AG08396 (cell line): ENCODE measurements around the gene APOL4.
"Not testable (repeated sequence)": the region's sequence is repeated elsewhere in the genome, so short reads cannot be mapped to it uniquely, and the experiment has no call there.

Source experiments
- DNase-seq: peaks from one replicate; pipeline ENCODE4 v3.0.0; 2012; ENCODE audit warnings: low spot score, mixed read lengths

Gene APOL4

DNA sequence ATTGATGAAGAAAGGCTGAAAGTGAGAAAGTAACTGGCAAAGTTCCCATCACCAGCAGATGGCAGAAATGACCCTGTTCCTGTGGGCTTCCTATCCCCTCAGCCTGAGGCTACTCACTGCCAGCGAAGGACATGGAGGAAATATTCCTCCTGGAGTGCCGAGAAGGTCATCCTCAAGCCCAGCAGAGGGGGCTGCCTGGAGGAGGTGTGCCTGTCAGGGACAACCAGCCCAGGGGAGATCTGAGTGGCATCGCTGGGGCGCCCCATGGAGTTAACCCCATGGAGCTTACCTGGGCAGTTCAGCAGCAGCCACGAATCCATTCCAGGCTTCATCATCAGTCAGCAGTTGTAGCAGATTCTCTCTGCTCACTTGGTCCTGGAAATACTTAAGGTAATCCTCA is 29.4 kb upstream of the APOL4 start:
- not testable (repeated sequence) for DNase-seq

DNA sequence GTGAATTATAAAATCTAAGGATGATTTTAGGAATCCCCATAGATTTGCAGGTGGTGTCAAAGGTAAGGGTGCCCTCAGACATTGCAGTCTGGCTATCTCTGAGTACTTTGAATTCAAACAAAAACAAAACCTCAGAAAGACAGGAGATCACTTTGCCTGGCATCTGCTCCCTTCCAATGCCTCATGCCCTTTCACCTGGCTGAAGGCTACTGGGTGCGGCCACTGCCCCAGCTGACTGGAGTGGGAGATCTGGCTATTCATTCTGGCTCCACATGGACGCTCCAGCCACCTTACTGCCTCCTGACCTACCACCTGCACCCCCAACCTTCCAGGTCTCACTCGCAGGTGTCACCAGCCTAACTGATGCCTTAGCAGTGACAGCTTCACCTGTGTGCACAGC is 28.0 kb upstream of the APOL4 start:
- not testable (repeated sequence) for DNase-seq

DNA sequence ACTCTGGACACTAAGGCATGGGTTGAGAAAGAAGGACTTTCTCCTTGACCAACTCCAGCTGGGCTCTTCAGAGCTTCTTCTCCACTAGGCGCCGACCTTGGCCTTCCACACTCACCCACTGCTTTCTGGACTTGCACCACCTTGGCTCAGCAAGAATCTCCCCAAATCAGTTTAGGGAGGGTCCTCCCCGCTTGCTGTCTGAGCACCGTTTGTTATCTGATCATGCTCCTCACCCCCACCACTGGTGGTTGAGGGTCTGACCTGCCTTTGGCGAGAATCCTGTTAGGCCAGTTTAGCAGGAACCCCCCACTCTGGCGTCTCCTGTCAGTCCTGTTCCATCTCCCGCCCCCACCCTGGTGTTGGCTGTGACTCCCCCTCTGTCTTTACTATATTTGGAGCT is 27.3 kb upstream of the APOL4 start:
- no peak for DNase-seq

DNA sequence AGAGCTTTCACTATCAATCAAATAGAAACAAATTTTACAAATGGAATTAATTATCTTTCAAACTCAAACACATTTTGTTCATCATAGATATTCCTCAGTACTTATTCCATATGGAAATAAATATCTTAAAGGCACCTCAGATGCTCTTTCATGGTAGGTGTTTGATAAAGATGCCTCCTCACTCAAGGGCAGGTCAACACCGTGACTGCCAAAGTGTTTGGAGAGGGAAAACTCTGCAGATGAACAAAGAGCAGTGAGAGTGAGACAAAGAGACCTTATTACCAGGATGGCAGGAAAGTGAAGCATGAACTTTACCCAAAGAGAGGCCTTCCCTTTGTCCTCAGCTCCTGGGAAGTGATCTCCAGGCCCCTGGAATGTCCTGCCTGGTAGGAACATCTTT is 26.8 kb upstream of the APOL4 start:
- not testable (repeated sequence) for DNase-seq

DNA sequence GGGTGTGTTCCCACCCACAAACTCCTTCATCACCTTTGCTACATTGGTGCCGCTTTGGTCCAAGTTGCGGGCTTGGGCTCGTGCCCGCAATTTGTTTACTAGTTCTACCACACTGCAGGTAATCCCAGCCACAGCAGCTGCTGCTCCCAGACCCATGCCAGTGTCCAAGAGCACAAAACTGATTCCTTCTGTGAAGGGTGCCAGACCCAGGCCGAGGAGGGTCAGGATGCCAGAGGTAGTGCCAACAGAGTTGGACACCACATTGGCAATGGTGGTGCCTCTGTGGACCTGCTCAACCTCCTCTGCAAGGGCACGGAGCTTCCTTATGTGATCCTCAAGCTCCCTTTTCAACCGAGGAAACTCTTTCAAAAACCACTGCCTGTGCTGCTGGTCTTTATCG is 26.2 kb upstream of the APOL4 start:
- DNase-seq, result no peak

DNA sequence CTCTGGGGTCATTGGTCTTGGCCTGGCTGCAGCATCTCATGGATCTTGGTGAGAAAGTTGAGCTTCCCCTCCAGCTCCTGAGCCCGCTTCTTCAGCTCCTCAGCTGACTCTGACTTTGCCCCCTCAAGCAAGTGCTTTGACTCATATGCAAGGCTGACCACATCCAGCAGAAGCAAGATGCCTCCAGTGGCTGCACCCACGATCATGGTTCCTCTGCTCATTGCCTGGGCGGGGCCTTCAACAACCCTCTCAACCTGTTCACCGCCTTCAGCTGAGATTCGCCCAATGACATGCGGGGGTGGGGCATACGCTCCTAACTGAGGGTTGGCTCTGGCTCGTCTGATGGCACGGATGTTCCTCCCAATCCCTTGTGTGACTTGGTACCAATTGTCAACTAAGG is 25.8 kb upstream of the APOL4 start:
- no peak for DNase-seq

DNA sequence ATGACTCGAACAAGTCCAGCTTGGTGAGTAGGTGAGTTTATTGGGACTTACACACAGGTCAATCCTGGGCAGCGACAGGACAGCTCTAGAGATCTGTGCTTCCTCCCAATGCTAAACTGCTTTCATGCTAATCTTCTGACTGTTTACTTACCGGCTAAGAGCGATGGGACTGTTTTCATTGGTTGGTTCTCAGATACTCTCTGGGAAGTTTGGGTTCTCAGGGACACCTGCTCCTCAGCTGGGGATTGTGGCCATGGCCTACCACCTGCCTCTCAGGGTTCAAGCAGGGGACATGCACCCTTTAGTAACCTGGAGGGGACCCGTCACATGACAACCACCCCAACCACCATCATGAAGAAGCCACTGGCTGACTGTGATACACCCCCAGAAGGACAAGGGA is 24.6 kb upstream of the APOL4 start:
- DNase-seq, result no peak

DNA sequence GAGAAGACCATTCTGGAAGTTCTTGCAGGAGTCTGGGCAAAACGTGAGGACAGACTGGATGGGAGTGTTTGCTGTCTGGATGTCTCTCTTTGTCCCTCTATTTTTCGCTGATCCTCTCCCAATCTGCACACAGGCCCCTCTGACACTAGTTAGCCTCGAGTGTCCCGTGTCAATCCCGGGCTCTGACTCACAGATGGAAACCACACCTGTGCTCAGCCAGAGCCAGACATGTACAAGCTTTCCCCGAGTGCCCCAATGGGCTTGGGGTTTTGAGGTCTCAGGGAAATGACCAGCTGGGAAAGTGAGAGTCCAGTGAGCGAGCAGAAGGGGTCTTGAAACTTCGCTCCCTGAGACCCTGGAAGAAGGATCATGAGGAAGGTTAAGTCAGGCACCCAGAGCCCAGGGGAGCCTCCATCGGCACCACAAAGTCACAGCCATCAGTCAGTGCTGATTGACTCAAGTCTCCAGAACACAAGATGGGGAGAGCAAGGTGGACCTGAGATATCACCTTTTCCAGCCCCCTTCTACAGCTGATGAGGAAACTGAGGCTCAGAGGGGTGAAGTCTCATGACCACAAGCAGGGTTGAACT is 23.8 kb upstream of the APOL4 start:
- DNase-seq, result no peak

DNA sequence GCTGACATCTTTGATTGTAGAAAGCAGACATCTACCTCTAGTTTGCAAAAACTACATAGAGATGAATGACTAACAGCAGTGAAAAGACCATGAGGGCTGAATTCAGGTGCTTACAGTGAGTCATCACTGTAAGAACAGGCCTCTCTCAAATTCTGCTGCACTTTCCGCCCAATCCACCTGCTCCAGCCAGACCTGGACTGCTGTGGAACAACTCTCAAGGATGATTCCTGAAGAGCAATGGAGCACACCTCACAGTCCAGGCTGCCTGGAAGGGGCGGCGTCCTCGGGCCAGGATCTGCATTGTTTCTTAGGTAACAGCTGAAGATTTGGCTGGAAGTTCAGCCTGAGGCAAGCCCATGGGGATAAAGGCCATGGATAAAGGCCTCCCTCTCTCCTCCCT is 22.6 kb upstream of the APOL4 start:
- DNase-seq, result no peak

DNA sequence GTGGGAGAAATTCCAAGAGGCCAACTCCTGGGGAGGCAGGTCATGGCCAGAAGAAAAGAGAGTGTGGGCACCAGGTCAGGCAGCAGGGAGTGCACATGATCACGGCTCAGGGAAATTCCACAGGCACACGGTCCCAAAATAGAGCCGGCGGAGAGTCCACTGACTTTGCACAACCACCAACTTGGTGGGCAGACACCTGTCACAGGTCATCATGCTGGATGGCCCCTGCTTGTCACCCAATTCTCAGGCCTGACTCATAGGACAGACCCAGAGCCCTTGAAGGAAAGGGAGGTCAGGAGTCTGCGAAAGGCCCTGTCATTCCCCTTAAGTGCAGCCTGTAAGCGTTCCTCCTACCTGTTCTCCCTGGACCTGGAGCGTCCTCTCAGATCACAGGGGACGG is 21.9 kb upstream of the APOL4 start:
- no peak for DNase-seq

DNA sequence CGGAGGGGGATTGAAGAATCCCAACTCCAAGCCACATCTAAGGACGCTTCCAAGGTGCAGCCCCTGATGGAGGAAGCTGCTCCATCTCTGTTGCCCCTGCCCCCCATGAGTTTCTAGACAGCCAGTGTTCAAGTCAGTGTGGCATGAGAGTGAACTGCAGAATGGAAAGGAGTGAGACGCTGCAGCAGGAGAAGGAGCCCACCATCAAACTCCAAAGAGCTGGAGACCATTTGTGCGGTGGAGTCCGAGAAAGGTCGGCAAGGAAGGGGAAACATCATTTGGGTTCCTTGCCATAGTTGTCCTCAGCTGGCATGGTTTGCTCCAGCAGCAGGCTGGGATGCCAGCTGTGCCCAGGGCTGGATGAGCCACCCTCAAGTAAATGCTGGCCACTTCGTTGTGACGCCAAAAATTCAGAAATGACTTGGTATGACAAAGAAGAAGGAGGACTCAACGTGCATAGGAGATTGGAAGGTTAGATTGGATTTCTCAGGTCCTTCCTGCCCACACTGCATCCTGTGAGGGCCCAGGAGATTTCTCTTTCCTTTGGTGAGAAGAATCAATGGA is 21.4 kb upstream of the APOL4 start:
- no peak for DNase-seq

DNA sequence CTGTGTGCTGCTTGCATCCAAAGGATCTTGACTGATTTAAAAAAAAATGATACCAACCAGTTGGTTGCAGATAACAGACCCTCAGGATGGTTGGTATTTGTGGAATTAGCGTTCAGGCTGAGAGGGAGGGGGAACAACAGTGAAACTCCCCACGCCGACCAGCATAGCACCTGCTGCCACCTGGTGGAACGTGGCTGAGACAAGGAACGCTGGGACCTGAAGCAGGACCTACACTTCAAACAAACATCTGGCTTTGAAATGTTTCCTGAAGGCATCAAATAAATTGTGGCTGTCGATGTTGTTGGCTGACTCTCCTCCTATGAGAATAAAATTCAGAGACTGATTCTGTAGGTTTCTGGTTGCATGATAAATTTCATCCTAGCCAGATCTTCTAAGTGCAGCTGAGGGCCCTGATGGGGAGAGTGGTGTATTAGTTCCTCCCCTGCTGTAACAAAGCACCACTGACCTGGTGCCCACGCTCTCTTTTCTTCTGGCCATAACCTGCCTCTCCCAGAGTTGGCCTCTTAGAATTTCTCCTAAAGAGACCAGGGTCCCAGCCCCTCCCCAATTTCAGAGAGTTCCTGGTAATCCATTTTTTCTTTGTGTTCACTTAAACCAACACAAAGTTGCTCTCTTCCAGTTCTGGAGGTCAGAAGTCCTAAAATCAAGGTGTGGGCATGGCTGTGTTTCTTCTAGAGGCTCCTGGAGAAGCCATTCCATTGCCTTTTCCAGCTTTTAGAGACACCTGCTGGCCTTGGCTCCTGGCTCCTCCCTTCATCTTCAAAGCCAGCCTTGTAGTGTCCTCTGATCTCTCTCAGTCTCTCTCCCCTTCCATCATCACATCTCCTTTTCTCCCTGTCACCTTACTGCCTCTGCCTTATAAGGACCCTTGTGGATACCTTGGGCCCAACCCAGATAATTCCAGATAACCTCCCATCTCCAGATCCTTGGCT is 20.5 kb upstream of the APOL4 start:
- DNase-seq, result no peak

DNA sequence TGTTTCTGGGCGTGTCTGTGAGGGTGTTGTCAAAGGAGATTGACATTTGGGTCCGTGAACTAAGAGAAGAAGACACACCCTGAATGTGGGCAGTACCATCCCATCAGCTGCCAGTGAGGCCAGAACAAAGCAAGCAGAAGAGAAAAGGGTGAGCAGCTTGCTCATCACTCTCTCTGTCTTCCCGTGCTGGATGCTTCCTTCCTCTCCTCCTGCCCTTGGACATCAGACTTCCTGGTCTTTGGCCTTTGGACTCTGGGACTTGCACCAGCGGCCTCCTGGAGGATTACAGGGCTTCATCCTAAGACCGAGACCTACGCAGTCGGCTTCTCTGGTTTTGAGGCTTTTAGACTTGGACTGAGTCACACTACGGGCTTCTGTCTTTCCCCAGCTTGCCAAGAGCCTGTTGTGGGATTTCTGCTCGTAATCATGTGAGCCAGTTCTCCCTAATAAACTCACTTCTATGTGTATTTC is 18.9 kb upstream of the APOL4 start:
- DNase-seq, result no peak

DNA sequence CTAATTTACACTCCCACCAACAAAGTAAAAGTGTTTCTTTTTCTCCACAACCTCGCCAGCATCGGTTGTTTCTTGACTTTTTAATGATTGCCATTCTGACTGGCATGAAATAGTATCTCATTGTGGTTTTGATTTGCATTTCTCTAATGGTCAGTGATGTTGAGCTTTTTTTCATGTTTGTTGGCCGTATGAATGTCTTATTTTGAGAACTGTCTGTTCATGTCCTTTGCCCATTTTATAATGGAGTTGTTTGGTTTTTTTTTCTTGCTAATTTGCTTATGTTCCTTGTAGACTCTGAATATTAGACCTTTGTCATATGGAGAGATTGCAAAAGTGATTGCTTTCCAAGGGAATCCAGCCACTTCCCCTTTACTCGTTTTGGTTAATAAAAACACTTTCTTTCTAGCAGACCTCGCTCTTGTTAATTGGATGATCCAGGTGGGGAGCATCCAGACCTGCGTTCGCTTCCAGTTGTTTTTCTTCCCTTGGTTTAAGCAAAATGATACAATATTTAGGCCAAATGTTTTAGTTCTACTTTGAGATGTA is 17.1 kb upstream of the APOL4 start:
- DNase-seq, result no peak

DNA sequence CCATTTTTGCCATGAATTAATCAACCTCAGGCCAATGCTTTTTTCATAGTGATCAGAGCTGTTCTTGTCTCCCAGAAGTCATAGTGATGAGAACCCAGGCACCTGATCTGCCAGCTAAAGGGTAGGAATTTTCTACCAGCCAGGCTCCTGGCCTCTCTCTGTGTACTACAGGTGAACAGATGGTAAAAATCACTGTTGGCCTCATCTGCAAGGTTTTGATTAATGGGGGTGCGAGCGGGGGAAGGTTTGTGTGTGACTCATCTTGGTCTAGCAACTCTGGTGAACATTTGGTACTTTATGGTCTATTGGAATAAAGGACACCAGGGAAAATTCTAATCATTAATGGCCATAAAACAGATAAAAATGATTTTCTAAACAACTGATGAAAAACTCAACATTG is 14.4 kb upstream of the APOL4 start:
- no peak for DNase-seq

DNA sequence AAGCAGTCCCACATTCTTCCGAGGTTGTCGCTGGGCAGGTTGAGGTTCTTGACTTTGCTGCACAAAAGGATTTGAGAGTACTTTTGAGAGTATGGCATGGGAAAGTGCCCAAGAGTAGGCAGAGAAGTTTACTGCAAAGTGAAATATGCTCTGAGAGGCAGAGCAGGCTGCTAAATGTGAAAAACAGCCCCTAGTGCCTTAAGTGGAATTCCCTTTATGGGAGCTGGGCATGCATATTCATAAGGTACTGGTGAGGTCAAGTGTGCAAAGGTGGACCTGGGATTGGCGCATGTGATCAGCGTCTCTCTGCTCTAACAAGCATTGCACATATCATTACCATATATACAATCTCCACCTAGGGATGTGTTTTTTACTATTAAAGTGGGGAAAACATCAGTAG is 12.0 kb upstream of the APOL4 start:
- no peak for DNase-seq

DNA sequence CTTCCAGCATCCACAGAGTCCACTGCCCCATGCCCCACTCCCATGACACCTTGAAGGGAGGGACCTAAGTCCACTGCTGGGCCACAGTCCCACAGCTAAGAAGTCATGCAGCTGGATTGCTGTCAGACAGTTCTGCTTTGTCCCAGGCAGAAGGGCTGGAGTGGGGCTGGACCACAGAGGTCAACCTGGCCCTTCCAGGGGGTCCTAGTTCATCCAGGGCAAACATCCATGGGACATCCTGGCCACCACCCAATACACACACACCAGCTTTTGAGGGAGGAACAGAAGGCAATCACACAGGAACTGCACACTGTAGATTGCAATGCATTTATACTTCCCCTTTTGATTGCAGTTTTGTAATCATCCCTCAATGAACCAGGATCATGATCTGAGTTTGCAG is 11.3 kb upstream of the APOL4 start:
- no peak for DNase-seq

DNA sequence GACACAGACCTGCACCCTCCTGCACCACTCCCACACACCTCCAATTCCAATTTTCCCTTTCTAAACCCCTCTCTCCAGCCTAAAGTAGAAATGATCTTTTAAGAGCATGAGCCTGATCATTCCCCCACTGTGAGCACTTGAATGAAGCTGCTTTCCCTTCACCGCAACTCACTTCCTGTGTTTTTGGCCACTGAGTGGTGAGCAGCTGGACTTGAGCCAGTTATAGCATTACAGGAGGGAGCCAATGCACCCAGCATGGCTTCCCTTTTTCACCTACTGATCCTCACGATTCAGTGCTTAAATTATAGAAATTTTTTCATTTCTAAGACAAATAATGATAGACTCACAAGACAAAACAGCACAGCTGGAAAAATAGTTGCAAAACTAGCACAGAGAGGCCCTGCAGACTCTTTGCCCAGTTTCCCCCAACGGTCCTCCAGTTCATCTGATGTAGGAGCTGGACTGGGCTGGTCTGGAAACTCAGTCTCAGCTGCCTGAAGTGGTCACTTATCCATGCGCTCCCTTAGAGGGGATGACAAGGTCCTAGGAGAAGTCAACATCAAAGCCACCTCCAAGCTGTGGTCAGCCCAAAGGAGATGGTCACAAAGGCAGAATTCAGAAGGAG is 9.7 kb upstream of the APOL4 start:
- no peak for DNase-seq

DNA sequence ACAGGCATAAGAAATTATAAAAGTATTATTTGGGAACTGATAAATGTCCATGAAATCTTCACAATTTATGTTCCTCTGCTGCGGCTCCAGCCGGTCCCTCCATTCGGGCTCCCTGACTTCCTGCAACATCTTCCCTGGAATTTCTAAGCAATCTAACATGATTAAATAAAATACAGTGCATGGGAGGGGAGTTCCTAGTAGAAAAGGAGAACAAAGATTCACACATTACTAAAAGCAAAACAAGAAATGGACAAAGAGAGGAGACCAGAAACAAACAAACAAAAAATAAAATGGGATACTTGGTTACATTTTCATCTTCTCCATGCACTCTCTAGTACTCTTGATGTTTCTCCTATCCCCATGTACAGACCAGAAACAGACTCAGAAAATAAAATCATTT is 8.6 kb upstream of the APOL4 start:
- no peak for DNase-seq

DNA sequence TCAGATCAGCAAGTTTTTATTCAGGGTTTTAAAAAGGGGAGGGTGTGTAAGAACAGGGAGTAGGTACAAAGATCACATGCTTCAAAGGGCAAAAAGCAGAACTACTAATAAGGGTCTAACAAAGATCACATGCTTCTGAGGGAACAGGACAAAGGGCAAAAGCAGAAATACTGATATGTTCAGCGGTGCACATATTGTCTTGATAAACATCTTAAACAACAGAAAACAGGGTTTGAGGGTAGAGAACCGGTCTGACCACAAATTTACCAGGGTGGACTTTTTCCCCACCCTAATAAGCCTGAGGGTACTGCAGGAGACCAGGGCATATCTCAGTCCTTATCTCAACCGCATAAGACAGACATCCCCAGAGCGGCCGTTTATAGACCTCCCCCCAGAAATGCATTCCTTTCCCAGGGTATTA is 7.9 kb upstream of the APOL4 start:
- not testable (repeated sequence) for DNase-seq

DNA sequence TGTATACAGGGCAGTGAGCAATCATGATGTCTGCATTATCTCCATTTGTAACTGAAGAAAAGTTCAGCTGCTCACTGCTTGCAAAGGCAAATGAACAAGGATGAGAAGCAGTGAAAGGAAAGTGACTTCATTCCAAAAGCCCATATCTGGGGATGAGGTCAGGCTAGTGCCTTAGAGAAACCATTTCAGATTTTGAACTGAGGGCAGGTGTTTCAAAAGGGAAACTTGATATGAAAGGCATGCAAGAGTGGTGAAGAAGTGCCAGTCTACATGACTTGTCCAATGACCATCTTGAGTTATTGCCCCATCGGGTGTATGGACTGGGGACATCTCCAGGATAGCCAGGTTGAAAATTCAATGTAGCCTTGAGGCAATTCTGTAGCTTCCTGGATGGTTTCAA is 7.3 kb upstream of the APOL4 start:
- DNase-seq, result no peak

DNA sequence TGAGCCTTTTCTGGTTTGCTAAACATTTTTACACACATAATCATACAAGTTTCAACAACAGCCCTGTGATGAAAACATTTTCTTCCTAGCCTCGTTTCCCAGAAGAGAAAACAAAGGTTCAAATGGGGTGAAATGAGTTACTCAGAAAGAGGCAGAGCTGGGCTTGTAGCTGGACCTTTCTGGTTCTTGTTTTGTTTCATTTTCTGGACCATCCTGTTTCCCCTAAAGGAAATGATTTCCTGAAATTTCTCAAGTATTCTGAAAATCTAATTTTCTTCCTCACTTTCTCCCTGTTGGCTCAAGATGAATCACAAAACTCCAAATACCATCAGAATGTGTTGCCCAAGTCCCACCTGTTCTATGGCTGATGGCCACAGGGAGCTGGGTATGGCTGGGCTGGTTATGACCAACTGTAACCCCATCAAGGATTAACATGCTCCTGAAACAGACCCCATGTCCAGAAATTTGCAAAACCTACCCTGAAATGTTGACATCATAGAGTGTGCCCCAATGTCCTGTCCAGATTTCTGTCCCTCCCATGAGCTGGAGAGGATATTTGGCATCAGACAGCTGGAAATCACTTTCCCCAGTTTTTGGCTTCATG is 6.7 kb upstream of the APOL4 start:
- DNase-seq, result no peak
